PFSK-1 (cell line): Measurements from ENCODE around the gene KREMEN1.

Source experiments
- FOXP2 ChIP-seq: optimal IDR thresholded peaks from 2 replicates; pipeline ENCODE3; 2011; ENCODE audit warnings: borderline replicate concordance, control low read depth, inconsistent platforms; ENCODE audit not compliant: insufficient read depth; ENCODE audit errors: extremely low read length, extremely low read depth
- POLR2AphosphoS5 ChIP-seq: IDR thresholded peaks from 2 replicates; pipeline ENCODE4 v1.6.1; 2012; ENCODE audit warnings: low read depth, mild to moderate bottlenecking, control low read depth, low read length, moderate library complexity
- SIN3A ChIP-seq: IDR thresholded peaks from 2 replicates; pipeline ENCODE4 v1.6.1; 2012; ENCODE audit warnings: mild to moderate bottlenecking, low read length, moderate library complexity, borderline replicate concordance; ENCODE audit not compliant: insufficient read depth
- TAF1 ChIP-seq: IDR thresholded peaks from 2 replicates; pipeline ENCODE4 v1.6.1; 2012; ENCODE audit warnings: low read length, control low read depth, borderline replicate concordance; ENCODE audit not compliant: insufficient read depth
- TF ChIP-seq, protein P1 (sequence below), 2 experiments: IDR thresholded peaks; 2 replicates each; pipeline versions ENCODE4 v1.6.1 to v1.8.0; 2011 to 2012; ENCODE audit warnings: low read depth in 2 of 2, low read length in 2 of 2, control low read depth in 1 of 2, inconsistent platforms in 1 of 2, mild to moderate bottlenecking in 1 of 2, moderate library complexity in 1 of 2; ENCODE audit not compliant: insufficient read depth in 1 of 2

The KREMEN1 gene

DNA sequence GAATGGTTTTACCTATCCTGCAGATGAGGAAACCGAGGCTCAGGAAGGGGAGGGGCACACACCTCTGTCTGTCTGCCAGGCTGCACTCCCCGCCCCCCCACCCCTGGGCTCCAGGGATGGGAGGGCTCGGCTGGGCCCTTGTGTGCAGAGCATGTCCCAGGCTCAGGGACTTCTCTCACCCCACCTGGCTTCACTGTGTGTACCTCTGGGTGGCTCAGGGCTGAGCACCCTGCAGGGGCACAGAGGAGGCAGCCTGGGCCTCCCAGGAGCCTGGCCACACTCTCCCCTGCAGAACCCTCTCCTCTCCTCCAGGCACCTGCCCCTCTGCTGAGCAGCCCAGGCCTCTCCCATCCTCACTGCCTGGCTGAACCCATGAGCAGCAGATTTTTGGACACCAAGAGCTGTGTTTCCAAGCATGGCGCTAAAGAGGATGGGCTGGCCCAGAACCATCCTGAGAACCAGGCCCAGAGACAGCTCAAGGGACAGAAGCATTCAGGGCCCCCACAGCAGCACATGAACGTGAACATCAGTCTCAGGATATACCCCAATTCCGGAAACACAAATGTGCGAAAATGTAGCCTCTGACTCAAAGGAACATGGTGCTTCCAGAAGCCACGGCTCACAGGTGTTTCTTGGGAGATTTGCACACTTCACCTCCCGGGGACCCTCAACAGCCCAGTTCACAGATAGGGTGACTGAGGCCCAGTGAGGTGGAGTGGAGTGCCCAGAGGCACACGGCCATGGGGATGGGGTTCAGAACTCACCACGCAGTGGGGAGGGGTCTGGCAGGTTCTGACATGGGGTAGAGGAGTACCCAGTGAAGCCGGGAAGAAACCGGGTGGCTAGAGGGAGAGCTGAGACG lies 143.4 kb downstream of the KREMEN1 start:
- TF ChIP-seq, protein P1, sequence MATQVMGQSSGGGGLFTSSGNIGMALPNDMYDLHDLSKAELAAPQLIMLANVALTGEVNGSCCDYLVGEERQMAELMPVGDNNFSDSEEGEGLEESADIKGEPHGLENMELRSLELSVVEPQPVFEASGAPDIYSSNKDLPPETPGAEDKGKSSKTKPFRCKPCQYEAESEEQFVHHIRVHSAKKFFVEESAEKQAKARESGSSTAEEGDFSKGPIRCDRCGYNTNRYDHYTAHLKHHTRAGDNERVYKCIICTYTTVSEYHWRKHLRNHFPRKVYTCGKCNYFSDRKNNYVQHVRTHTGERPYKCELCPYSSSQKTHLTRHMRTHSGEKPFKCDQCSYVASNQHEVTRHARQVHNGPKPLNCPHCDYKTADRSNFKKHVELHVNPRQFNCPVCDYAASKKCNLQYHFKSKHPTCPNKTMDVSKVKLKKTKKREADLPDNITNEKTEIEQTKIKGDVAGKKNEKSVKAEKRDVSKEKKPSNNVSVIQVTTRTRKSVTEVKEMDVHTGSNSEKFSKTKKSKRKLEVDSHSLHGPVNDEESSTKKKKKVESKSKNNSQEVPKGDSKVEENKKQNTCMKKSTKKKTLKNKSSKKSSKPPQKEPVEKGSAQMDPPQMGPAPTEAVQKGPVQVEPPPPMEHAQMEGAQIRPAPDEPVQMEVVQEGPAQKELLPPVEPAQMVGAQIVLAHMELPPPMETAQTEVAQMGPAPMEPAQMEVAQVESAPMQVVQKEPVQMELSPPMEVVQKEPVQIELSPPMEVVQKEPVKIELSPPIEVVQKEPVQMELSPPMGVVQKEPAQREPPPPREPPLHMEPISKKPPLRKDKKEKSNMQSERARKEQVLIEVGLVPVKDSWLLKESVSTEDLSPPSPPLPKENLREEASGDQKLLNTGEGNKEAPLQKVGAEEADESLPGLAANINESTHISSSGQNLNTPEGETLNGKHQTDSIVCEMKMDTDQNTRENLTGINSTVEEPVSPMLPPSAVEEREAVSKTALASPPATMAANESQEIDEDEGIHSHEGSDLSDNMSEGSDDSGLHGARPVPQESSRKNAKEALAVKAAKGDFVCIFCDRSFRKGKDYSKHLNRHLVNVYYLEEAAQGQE (IDR thresholded peaks at IDR 0.05; ENCODE audit: insufficient read depth in 1 of 2, low read depth in 2 of 2, low read length in 2 of 2) = no peak
- TF ChIP-seq SIN3A (no peak), POLR2AphosphoS5 (no peak), TAF1 (no peak), FOXP2 (no peak)

DNA sequence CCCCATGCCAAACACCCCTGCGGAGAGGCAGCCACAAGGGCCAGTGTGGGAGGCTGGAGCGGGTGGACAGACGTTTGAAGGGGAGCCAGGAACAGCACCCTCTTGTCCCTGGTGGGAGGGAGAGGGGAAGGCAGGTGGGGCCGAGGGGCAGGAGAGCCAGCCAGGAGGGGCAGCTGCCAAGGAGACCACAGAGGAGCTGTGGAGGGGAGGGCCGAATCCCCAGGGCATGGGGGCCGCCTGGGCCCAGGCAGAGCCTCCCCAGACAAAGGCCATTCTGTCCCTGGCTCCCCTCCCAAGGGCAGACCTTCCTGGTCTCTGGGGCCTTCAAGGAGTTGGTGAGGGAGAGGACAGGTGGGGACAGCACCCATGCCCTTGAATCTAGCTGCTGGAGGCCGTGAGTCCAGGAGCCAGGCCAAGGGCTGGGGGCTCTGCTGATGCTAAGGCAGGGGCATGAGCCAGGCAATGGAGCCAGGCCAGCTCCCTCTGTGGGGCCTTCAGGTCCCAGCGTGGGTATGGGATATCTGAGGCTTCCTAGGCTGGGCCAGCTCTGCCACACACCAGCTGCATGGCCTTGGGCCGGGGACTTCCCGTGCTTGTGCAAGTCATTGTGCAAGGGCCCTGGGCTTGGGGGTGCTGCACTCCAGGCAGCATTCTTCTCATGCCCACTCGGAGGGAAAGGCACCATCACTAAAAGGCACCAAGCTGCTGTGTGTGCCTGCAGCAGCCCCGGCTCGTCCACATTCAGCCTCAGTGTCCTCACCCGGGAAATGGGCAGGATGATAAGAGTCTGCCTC lies 144.2 kb downstream of the KREMEN1 start:
- no peak for TF ChIP-seq POLR2AphosphoS5
- TF ChIP-seq, protein P1 (IDR thresholded peaks at IDR 0.05; ENCODE audit: insufficient read depth in 1 of 2, low read depth in 2 of 2, low read length in 2 of 2) = no peak
- TF ChIP-seq TAF1 = no peak
- no peak for TF ChIP-seq SIN3A
- TF ChIP-seq FOXP2 = no peak
